Measurements from ENCODE around the gene CYFIP1. TPM values are rescaled to one million over a fixed set of nuclear protein-coding genes. Genes with fewer than 3 reads are reported as not detected.

Gene CYFIP1
- total RNA-seq, 1 donor from 2014 or later: 143 TPM

GRCh38 chr15:22891426-22892210 is 88.5 kb downstream of the CYFIP1 start:
- Mint-ChIP-seq H3K9me3 (ENCODE audit: unreplicated experiment) (peaks cover 10% of the 10 kb centered on the region), H3K4me3 (ENCODE audit: unreplicated experiment) (peak overlapping the region; percentile 28)

DNA sequence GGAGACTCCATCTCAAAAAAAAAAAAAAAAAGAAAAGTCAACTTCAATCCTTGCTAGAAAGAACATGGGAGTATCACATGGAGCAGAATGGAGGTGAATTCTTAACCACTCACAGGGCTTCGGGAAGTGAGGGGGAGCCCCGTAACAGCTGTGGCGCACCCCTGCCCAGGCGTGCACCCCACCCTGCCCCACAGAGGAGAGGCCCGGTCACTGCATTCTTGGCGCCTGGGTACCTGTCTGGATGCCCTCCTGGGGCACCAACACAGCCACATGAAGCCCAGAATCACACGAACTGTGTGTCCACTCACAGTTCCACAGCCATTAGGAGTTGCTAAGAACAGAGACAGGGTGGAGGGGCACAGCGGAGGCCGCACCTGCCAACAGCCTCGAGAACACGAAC is 89.9 kb downstream of the CYFIP1 start:
- DNase-seq: no peak
- H3K27ac Mint-ChIP-seq (ENCODE audit: unreplicated experiment): peak overlapping the region; percentile 48
- peaks cover 10% of the 10 kb centered on the region for H3K9me3 Mint-ChIP-seq (ENCODE audit: unreplicated experiment)
- peaks cover 30% of the 10 kb centered on the region for H3K4me1 Mint-ChIP-seq (ENCODE audit: low read depth, unreplicated experiment)
- peaks cover 12% of the 10 kb centered on the region for H3K27me3 Mint-ChIP-seq (ENCODE audit: unreplicated experiment)
- TF ChIP-seq, protein P1, sequence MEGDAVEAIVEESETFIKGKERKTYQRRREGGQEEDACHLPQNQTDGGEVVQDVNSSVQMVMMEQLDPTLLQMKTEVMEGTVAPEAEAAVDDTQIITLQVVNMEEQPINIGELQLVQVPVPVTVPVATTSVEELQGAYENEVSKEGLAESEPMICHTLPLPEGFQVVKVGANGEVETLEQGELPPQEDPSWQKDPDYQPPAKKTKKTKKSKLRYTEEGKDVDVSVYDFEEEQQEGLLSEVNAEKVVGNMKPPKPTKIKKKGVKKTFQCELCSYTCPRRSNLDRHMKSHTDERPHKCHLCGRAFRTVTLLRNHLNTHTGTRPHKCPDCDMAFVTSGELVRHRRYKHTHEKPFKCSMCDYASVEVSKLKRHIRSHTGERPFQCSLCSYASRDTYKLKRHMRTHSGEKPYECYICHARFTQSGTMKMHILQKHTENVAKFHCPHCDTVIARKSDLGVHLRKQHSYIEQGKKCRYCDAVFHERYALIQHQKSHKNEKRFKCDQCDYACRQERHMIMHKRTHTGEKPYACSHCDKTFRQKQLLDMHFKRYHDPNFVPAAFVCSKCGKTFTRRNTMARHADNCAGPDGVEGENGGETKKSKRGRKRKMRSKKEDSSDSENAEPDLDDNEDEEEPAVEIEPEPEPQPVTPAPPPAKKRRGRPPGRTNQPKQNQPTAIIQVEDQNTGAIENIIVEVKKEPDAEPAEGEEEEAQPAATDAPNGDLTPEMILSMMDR (IDR thresholded peaks at IDR 0.05; ENCODE audit: partially characterized antibody, unreplicated experiment): no peak
- no peak overlapping the region for H3K4me3 Mint-ChIP-seq (ENCODE audit: unreplicated experiment)
- peaks cover 18% of the 10 kb centered on the region for H3K36me3 Mint-ChIP-seq (ENCODE audit: unreplicated experiment)

More at GRCh38 chr15:22891426-22892210, 88.5 kb downstream of the CYFIP1 start:
- H3K27ac Mint-ChIP-seq (ENCODE audit: unreplicated experiment): peak overlapping the region; percentile 86
- peaks cover 18% of the 10 kb centered on the region for H3K36me3 Mint-ChIP-seq (ENCODE audit: unreplicated experiment)
- peaks cover 27% of the 10 kb centered on the region for H3K4me1 Mint-ChIP-seq (ENCODE audit: low read depth, unreplicated experiment)
- peaks cover 13% of the 10 kb centered on the region for H3K27me3 Mint-ChIP-seq (ENCODE audit: unreplicated experiment)
- TF ChIP-seq, protein P1 (IDR thresholded peaks at IDR 0.05; ENCODE audit: partially characterized antibody, unreplicated experiment): no peak
- no peak for DNase-seq

DNA sequence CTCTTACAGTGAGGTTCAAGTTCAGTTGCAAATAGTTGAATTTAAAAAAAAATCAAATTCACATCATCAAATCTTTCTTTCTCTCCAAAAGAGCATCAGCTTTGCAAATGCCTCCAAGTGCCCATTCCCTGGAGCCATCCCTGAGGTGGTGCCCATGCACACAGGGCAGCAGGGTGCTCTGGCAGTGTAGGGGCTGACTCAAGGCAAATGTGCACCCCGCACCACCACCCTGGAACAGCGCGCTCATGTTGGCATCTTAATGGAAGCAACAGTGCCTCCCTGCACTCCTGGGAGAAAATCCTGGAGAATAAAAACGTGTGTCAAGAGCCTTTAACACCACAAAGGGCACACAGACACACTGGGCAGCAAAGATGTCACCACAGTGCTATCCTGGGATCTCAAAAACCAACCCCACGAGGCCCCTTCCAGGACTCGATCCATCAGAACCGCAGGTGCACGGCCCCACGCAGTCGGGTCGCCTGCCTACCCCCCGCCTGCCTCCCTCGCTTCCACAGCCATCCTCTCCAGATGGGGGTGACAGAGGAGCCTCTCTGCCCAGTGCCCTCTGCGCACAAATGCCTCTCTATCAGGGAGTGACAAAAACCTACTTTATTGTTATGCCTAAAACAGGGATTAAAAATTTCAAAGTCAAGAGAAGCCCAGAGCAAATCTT is 90.9 kb downstream of the CYFIP1 start:
- H3K4me3 Mint-ChIP-seq (ENCODE audit: unreplicated experiment): no peak overlapping the region
- no peak for DNase-seq
- H3K4me1 Mint-ChIP-seq (ENCODE audit: low read depth, unreplicated experiment): peaks cover 30% of the 10 kb centered on the region
- TF ChIP-seq, protein P1 (IDR thresholded peaks at IDR 0.05; ENCODE audit: partially characterized antibody, unreplicated experiment): no peak
- peak overlapping the region; percentile 96 for H3K27ac Mint-ChIP-seq (ENCODE audit: unreplicated experiment)
- H3K27me3 Mint-ChIP-seq (ENCODE audit: unreplicated experiment): peaks cover 12% of the 10 kb centered on the region
- H3K36me3 Mint-ChIP-seq (ENCODE audit: unreplicated experiment): peaks cover 18% of the 10 kb centered on the region
- peaks cover 10% of the 10 kb centered on the region for H3K9me3 Mint-ChIP-seq (ENCODE audit: unreplicated experiment)

- Mint-ChIP-seq H3K4me3 (ENCODE audit: unreplicated experiment) (peak overlapping the region; percentile 54), H3K27ac (ENCODE audit: unreplicated experiment) (peak overlapping the region; percentile 96), H3K9me3 (ENCODE audit: unreplicated experiment) (peaks cover 10% of the 10 kb centered on the region), H3K36me3 (ENCODE audit: unreplicated experiment) (peaks cover 18% of the 10 kb centered on the region), H3K27me3 (ENCODE audit: unreplicated experiment) (peaks cover 12% of the 10 kb centered on the region), H3K4me1 (ENCODE audit: low read depth, unreplicated experiment) (peaks cover 30% of the 10 kb centered on the region)
- no peak for DNase-seq
- TF ChIP-seq, protein P1 (IDR thresholded peaks at IDR 0.05; ENCODE audit: partially characterized antibody, unreplicated experiment): no peak
These were observed 91.9 kb downstream of the CYFIP1 start for GRCh38 chr15:22888120-22888859.
